AG04449 (cell line): Measurements from ENCODE around the gene TOLLIP.

Source experiments
- CTCF ChIA-PET: fragments of 350-600 bp; formaldehyde crosslinking; extraction: SDS; loops from one replicate; lab custom pipeline; 2021; ENCODE audit warnings: antibody characterized with exemption; lab: Yijun Ruan, JAX
- POLR2A ChIA-PET: fragments of 400-600, 350-600 bp; formaldehyde crosslinking; extraction: SDS; loops from one replicate; lab custom pipeline; 2020; ENCODE audit warnings: antibody characterized with exemption, inconsistent platforms; lab: Yijun Ruan, JAX
- DNase-seq: peaks from one replicate; pipeline ENCODE4 v3.0.0-alpha.2; 2010; ENCODE audit warnings: low read depth, low spot score
- H3K4me3 ChIP-seq: 2 replicates; pipeline ENCODE4 v1.5.1; 2011; ENCODE audit warnings: low read depth, mild to moderate bottlenecking, control low read depth, low read length
- TF ChIP-seq, protein P1 (sequence below): IDR thresholded peaks from one replicate; pipeline ENCODE4 v1.5.1; 2011; ENCODE audit warnings: mild to moderate bottlenecking, moderate library complexity, low read length, control low read depth, inconsistent platforms; ENCODE audit not compliant: insufficient read depth; ENCODE audit errors: missing control alignments

TOLLIP gene

DNA sequence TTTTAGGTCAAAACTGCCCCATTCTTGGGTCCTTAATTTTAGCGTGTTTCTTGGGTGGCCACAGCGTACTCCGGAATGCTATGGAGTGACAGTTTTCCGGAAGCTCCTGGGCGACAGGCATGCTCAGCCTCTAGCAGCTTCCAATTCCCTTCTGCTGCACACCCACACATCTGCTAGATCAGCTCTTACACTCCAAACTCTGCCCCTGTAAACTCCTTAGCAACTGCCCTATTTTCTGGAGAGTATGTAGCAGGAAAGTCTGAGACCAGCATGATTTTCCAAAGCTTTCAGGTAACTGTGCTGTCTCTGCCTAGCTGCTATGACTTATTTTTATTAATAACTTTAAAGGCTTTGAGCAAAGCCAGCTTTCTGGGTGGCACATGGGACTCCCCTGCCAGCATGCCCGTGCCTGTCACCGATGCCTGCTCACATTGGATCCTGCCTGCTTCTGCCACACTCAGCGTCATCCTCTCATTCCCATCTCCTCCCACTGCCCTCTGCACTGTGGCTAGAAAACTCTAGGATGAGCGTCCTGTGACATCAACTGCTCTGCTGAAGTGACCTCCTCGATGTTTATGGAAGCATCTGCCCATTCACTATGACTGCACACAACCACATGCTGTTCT, 17.3 kb downstream of the TOLLIP start:
- no peak overlapping the region for H3K4me3 ChIP-seq
- TF ChIP-seq, protein P1, sequence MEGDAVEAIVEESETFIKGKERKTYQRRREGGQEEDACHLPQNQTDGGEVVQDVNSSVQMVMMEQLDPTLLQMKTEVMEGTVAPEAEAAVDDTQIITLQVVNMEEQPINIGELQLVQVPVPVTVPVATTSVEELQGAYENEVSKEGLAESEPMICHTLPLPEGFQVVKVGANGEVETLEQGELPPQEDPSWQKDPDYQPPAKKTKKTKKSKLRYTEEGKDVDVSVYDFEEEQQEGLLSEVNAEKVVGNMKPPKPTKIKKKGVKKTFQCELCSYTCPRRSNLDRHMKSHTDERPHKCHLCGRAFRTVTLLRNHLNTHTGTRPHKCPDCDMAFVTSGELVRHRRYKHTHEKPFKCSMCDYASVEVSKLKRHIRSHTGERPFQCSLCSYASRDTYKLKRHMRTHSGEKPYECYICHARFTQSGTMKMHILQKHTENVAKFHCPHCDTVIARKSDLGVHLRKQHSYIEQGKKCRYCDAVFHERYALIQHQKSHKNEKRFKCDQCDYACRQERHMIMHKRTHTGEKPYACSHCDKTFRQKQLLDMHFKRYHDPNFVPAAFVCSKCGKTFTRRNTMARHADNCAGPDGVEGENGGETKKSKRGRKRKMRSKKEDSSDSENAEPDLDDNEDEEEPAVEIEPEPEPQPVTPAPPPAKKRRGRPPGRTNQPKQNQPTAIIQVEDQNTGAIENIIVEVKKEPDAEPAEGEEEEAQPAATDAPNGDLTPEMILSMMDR = no peak
- CTCF ChIA-PET = no interaction called here
- DNase-seq = no peak
- POLR2A ChIA-PET = no interaction called here

DNA sequence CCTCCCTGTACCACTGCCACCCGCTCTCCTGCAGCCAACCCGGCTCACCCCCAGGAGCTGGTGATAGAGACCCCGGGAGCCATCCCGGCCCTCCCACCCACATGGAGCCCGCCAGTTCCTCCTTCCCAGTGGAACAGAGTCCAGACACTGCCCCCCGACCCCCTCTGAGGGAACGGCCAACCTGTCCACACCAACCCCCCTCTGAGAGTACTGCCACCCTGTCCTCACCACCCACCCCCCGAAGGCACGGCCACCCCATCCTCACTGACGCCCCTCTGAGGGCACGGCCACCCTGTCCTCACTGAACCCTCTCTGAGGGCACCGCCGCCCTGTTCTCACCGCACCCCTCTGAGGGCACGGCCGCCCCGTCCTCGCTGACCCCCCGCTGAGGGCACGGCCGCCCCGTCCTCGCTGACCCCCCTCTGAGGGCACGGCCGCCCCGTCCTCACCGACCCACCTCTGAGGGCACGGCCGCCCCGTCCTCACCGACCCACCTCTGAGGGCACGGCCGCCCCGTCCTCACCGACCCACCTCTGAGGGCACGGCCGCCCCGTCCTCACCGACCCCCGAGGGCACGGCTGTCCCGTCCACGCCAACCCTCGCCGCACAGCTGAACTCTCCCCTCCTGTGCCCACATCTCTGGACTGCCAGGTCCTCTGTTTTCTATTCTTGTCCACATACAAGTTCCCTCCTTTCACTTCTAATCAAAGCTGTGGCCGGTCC, 18.0 kb downstream of the TOLLIP start:
- CTCF ChIA-PET = interaction anchor here (1.1 kb wide), 1 partner anchor 9 kb away, joined by 4 read pairs; no protein-coding TSS in a partner anchor
- TF ChIP-seq, protein P1 = no peak
- no peak overlapping the region for H3K4me3 ChIP-seq
- POLR2A ChIA-PET = no interaction called here
- DNase-seq = no peak

DNA sequence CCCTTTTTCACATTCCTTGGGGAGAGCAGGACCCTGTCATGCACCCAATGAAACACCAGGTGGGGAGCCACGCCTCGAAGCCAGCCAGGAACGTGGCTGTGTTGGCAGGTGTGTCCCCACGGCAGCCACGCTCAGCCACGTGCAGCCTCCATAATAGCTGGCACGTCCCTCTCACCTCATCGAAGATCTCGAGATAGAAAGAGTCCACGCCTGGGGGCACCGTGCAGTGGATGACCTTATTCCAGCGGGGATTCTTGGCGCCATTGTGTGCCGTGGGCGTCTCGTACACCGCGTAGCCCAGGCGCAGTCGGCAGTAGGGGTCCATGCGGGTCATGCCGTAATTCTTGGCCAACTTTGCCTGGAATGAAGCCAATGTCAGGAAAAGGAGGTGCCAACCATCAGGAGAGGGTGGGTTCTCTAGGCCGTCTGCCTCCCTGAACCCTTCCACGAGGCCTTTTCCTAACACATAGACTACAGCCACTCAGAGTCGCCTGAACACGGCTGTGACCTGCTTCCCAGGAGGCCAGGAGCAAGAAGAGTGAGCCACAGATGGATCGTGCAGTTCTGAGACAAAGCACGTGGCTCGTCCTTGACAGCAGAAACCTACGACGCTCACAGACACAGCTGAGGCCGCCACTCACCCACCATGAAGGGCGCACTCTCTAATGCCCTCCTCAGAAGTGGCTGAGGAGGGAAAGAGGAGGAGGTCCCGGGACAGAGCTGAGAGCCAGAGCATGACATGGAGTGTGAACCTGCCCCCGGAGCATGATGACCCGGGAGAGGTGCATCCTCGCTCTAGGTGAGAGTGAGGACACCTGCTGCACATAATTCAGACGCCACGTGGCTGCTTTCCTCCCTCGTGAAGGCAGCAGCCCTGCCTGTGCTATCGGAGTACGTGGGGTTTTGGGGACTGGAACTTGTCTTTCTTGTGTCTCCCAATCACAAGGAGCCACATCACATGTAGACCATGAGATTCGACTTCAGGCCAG, 19.1 kb downstream of the TOLLIP start:
- POLR2A ChIA-PET = no interaction called here
- CTCF ChIA-PET = interaction anchor here (1.1 kb wide), 1 partner anchor 10 kb away, joined by 4 read pairs; no protein-coding TSS in a partner anchor
- TF ChIP-seq, protein P1 = no peak
- no peak for DNase-seq
- no peak overlapping the region for H3K4me3 ChIP-seq

- ChIA-PET CTCF (no interaction called here), POLR2A (no interaction called here)
- TF ChIP-seq, protein P1 = no peak
- DNase-seq = no peak
- H3K4me3 ChIP-seq = no peak overlapping the region
Measured at GRCh38 chr11:1289211-1289935, 20.1 kb downstream of the TOLLIP start.

- no peak overlapping the region for H3K4me3 ChIP-seq
- ChIA-PET CTCF (no interaction called here), POLR2A (no interaction called here)
- TF ChIP-seq, protein P1 = no peak
- DNase-seq = no peak
Measured at GRCh38 chr11:1288426-1289151, 20.8 kb downstream of the TOLLIP start.
